Fibroblast of mammary gland (primary cell): ENCODE data around the gene SLC25A39.
A peak's percentile ranks its signal among the peaks of the same experiment; 100 is the strongest.

Experiments
- DNase-seq: peaks from one replicate; pipeline ENCODE4 v3.0.0-alpha.2; 2010; ENCODE audit warnings: low read depth
- H3K4me3 ChIP-seq: 2 replicates; pipeline ENCODE4 v1.5.1; 2011; ENCODE audit warnings: low read depth, mild to moderate bottlenecking, low read length, moderate library complexity; ENCODE audit not compliant: control insufficient read depth
- TF ChIP-seq, protein P1 (sequence below): conservative IDR thresholded peaks from 2 replicates; pipeline ENCODE4 v1.5.1; 2011; ENCODE audit warnings: low read depth, low read length, inconsistent platforms; ENCODE audit not compliant: control insufficient read depth, insufficient read depth

The SLC25A39 gene

DNA sequence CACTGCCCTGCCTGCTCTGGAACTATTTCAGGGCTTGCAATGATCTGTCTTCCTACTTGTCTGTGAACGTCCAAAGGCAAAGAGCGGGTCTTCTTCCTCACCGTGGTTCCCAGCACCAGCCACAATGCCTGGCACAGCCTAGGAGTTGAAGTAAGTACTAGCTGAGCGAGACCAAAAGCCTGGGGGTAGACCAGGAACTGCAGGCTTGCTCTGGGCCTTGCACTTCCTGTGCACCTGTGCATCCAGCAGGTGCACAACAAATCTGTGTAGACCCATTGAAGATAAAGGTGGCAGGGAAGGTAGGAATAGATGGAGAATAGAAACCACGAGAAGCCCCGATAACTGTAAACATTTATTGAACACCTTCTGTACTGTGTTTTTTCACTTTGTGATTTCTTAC is 34.4 kb upstream of the SLC25A39 start:
- TF ChIP-seq, protein P1, sequence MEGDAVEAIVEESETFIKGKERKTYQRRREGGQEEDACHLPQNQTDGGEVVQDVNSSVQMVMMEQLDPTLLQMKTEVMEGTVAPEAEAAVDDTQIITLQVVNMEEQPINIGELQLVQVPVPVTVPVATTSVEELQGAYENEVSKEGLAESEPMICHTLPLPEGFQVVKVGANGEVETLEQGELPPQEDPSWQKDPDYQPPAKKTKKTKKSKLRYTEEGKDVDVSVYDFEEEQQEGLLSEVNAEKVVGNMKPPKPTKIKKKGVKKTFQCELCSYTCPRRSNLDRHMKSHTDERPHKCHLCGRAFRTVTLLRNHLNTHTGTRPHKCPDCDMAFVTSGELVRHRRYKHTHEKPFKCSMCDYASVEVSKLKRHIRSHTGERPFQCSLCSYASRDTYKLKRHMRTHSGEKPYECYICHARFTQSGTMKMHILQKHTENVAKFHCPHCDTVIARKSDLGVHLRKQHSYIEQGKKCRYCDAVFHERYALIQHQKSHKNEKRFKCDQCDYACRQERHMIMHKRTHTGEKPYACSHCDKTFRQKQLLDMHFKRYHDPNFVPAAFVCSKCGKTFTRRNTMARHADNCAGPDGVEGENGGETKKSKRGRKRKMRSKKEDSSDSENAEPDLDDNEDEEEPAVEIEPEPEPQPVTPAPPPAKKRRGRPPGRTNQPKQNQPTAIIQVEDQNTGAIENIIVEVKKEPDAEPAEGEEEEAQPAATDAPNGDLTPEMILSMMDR: no peak
- H3K4me3 ChIP-seq: no peak overlapping the region

DNA sequence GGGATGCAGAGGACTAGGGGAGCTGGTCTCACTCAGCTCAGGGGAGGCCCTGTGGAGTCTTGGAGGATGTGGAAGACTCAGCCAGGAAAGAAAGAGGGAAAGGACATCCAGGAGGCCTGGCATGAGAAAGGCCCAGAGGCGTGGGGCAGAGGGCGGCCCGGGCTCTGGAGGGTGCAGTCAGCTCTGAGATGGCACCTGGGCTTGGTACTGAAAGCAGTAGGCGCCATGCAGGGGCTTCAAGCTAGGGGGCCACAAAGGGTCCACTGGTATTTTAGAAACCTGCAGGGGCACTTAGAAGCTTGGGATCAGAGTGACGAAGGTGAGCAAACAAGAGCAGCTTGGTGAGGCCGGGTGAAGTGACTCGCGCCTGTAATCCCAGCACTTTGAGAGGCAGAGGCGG is 33.4 kb upstream of the SLC25A39 start:
- no peak overlapping the region for H3K4me3 ChIP-seq
- DNase-seq: no peak
- TF ChIP-seq, protein P1: no peak

More for the DNA sequence above, 34.4 kb upstream of the SLC25A39 start:
- DNase-seq: no peak

GRCh38 chr17:44356241-44356640 is 31.6 kb upstream of the SLC25A39 start:
- no peak overlapping the region for H3K4me3 ChIP-seq
- no peak for DNase-seq
- TF ChIP-seq, protein P1: no peak

GRCh38 chr17:44355642-44356099 is 31.0 kb upstream of the SLC25A39 start:
- DNase-seq: no peak
- TF ChIP-seq, protein P1: no peak
- no peak overlapping the region for H3K4me3 ChIP-seq

- DNase-seq: no peak
- TF ChIP-seq, protein P1: no peak
- no peak overlapping the region for H3K4me3 ChIP-seq
These were observed 30.2 kb upstream of the SLC25A39 start for GRCh38 chr17:44354582-44355561.

DNA sequence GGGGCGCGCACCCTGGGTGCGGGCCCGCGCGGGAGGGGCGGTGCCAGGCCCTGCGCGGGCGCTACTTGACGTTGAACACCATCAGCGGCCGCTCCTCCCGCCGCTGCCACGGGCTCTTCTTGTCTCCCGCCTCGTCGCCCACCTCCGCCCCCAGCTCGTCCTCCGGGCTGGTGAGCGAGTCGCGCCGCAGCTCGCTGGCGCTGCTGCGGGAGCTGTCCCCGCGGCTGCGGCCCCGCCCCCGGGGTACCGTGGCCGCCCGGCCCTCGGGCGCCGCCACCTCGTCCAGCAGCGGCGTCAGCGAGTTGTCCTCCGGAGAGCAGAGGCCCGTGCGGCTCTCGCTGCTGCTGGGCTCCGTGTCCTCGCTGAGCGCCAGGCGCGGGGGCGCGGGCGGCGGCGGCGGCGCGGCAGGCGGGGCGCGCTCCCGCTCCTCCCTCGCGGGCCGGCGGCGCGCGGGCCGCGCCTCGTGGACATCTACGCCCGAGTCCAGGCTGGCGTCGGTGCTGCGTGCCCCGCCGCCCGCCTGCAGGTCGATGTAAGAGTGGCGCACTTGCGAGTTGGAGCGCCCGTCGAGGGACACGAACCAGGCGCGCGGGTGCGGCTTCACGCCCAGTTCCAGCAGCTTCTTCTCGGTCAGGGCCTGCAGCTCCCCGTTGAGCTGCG is 29.2 kb upstream of the SLC25A39 start:
- peak; percentile 2 for DNase-seq
- TF ChIP-seq, protein P1: no peak
- no peak overlapping the region for H3K4me3 ChIP-seq
